MM.1S (cell line): Measurements from ENCODE around the gene PLOD3.

Experiments
- EZH2 ChIP-seq: fragments of 300-600 bp; sonication (generic); optimal IDR thresholded peaks from 2 replicates; pipeline ENCODE3; 2017; ENCODE audit warnings: low read depth, mild to moderate bottlenecking, antibody characterized with exemption, low read length, mixed read lengths
- EZH2phosphoT487 ChIP-seq: fragments of 300-600 bp; sonication (generic); IDR thresholded peaks from 2 replicates; pipeline ENCODE4 v1.6.1; 2018; ENCODE audit warnings: antibody characterized with exemption, low read length
- TF ChIP-seq, protein P1 (sequence below): fragments of 300-600 bp; sonication (generic); IDR thresholded peaks from 2 replicates; pipeline ENCODE4 v1.5.1; 2016; ENCODE audit warnings: antibody characterized with exemption, low read length, mixed read lengths

DNA sequence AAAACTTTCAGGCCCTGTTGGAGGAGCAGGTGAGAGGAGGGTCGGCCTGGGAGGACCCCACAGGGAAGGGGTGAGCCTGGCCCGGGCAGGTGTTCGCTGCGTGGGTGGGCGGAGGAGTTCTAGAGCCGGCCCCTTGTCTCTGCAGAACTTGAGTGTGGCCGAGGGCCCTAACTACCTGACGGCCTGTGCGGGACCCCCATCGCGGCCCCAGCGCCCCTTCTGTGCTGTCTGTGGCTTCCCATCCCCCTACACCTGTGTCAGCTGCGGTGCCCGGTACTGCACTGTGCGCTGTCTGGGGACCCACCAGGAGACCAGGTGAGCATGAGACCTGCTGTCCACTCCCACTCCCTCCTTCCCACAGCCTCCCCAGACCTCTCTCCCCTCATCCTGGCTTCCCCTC is 6.1 kb upstream of the PLOD3 start:
- TF ChIP-seq, protein P1, sequence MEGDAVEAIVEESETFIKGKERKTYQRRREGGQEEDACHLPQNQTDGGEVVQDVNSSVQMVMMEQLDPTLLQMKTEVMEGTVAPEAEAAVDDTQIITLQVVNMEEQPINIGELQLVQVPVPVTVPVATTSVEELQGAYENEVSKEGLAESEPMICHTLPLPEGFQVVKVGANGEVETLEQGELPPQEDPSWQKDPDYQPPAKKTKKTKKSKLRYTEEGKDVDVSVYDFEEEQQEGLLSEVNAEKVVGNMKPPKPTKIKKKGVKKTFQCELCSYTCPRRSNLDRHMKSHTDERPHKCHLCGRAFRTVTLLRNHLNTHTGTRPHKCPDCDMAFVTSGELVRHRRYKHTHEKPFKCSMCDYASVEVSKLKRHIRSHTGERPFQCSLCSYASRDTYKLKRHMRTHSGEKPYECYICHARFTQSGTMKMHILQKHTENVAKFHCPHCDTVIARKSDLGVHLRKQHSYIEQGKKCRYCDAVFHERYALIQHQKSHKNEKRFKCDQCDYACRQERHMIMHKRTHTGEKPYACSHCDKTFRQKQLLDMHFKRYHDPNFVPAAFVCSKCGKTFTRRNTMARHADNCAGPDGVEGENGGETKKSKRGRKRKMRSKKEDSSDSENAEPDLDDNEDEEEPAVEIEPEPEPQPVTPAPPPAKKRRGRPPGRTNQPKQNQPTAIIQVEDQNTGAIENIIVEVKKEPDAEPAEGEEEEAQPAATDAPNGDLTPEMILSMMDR = no peak
- TF ChIP-seq EZH2phosphoT487 = no peak
- TF ChIP-seq EZH2 = no peak
